ENCODE data around the gene PFKFB3.

- TF ChIP-seq CTCF (IDR thresholded peaks at IDR 0.05; ENCODE audit: insufficient read depth, low read length) (no peak), POLR2AphosphoS5 (IDR thresholded peaks at IDR 0.05; ENCODE audit: low read depth) (no peak), REST (IDR thresholded peaks at IDR 0.05; ENCODE audit: insufficient replicate concordance, low read depth) (no peak), SPI1 (IDR thresholded peaks at IDR 0.05; ENCODE audit: borderline replicate concordance, low read depth) (no peak), GABPA (IDR thresholded peaks at IDR 0.05; ENCODE audit: low read depth) (no peak)
Observed at GRCh38 chr10:6179078-6179477, 23.7 kb upstream of the PFKFB3 start.

All from HL-60 (cell line).